ENCODE measurements around the gene CAMK1D. TPM values are rescaled to one million over a fixed set of nuclear protein-coding genes. Genes with fewer than 3 reads are reported as not detected.

CAMK1D gene
- total and polyA plus RNA-seq, 2 of the 4 experiments (the other 2 are of a cell fraction) = 5.0 to 5.3 TPM

DNA sequence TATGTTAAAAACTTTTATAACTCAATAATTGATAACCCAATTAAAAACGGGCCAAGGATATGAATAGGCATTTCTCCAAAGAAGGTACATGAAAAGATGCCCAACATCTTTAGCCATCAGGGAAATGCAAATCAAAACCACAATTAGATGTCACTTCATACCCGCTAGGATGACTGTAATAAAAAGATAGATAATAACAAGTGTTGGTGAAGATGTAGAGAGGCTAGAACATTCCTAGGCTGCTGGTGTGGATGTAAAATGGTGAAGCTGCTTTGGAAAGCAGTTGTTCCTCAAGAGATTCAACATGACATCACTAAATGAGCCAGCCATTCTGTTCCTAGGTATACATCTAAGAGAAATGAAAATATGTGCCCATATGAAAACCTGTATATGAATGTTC, 35.6 kb downstream of the CAMK1D start:
- Histone ChIP-seq H3K18ac (ENCODE audit: low read depth, low read length) (no peak overlapping the region), H3K4me1 (ENCODE audit: control insufficient read depth, insufficient read depth, low read length) (no peaks in the 10 kb centered on the region), H3K27me3 (ENCODE audit: control insufficient read depth, insufficient read depth, low read length) (0 out of 2 replicates have a peak, but pooled peaks cover 3% of the 10 kb centered on the region), H3K79me1 (ENCODE audit: low read depth in 1 of 2, low read length in 2 of 2) (no peaks in the 10 kb centered on the region), H4K20me1 (ENCODE audit: insufficient read depth, low read length) (no peaks in the 10 kb centered on the region), H2AK5ac (ENCODE audit: low read depth, low read length) (no peak overlapping the region), H4K5ac (ENCODE audit: low read depth, low read length) (no peak overlapping the region), H3K36me3 (ENCODE audit: control insufficient read depth, insufficient read depth, low read length) (no peaks in the 10 kb centered on the region), H4K8ac (ENCODE audit: low read depth in 2 of 2, low read length in 2 of 2) (no peak overlapping the region), H3K23ac (ENCODE audit: low read depth, low read length) (no peak overlapping the region), H3K27ac (ENCODE audit: insufficient read depth, low read length) (no peak overlapping the region), H4K91ac (ENCODE audit: insufficient read depth, low read depth, low read length) (no peak overlapping the region), H3K9me3 (ENCODE audit: control insufficient read depth, insufficient read depth, low read length) (0 out of 2 replicates have a peak, but pooled peaks cover 3% of the 10 kb centered on the region), H3K4ac (ENCODE audit: low read depth, low read length) (no peak overlapping the region), H3K14ac (replicated peaks; ENCODE audit: low read depth, low read length) (no peak overlapping the region), H3K4me3 (ENCODE audit: insufficient read depth, low read depth, low read length) (no peak overlapping the region), H2BK15ac (ENCODE audit: low read depth, low read length) (no peak overlapping the region), H3K56ac (ENCODE audit: extremely low read depth, insufficient read depth, low read length) (no peak overlapping the region), H2AK9ac (replicated peaks; ENCODE audit: low read depth, low read length, poor library complexity) (no peak overlapping the region), H2BK20ac (ENCODE audit: low read depth, low read length) (no peak overlapping the region), H2BK120ac (ENCODE audit: low read depth, low read length) (no peak overlapping the region), H2AFZ (replicated peaks; ENCODE audit: low read length, poor library complexity) (no peak overlapping the region), H3K9me1 (ENCODE audit: insufficient read depth, low read length) (no peaks in the 10 kb centered on the region), H2BK5ac (ENCODE audit: low read depth, low read length, poor library complexity, severe bottlenecking) (no peak overlapping the region), H3K4me2 (ENCODE audit: low read depth, low read length) (no peak overlapping the region), H3K9ac (ENCODE audit: low read depth, low read length) (no peak overlapping the region)
- TF ChIP-seq RAD21 (IDR thresholded peaks at IDR 0.05; ENCODE audit: low read length) (no peak), RFX5 (IDR thresholded peaks at IDR 0.05; ENCODE audit: low read depth, low read length) (no peak), SMC3 (IDR thresholded peaks at IDR 0.05; ENCODE audit: low read depth, low read length) (no peak)
- intact Hi-C loops (cut with micrococcal nuclease) = no loop called here
- BruUV-seq (replicated peaks) = no TSS peak
- CTCF ChIA-PET = no interaction called here
- no CpG with 5 or more reads among the region's 2 CpGs for WGBS, 2 experiments (ENCODE audit: extremely low coverage in 2 of 2, insufficient read length in 1 of 2)
- dilution Hi-C loops (cut with HindIII; ENCODE audit: low sequenced_read_pairs, unreplicated experiment) = no loop called here
- no peak for ATAC-seq (ENCODE audit: low read depth)
- in situ Hi-C loops (cut with MboI; ENCODE audit: low sequenced_read_pairs) = no loop called here
- DNase-seq = no peak
- POLR2A ChIA-PET (ENCODE audit: unreplicated experiment) = no interaction called here

All from IMR-90 (cell line).